Neural crest cell (in vitro differentiated cells): Measurements from ENCODE around the gene SAFB. TPM values are rescaled to one million over a fixed set of nuclear protein-coding genes. Genes with fewer than 3 reads are reported as not detected.

Source experiments
- DNase-seq: peaks from one replicate; pipeline ENCODE4 v3.0.0; 2021; ENCODE audit warnings: low read depth, mixed read lengths, low spot score
- H3K27ac Mint-ChIP-seq: one replicate; pipeline ENCODE4 v1.8.0; 2021; ENCODE audit warnings: mild to moderate bottlenecking, mixed read lengths; ENCODE audit not compliant: unreplicated experiment
- H3K27me3 Mint-ChIP-seq: 2 replicates; pipeline ENCODE4 v1.8.0; 2021; ENCODE audit warnings: low read depth, mild to moderate bottlenecking, mixed read lengths
- H3K36me3 Mint-ChIP-seq: 2 replicates; pipeline ENCODE4 v1.8.0; 2021; ENCODE audit warnings: low read depth, mild to moderate bottlenecking, mixed read lengths
- H3K4me1 Mint-ChIP-seq: 2 replicates; pipeline ENCODE4 v1.8.0; 2021; ENCODE audit warnings: mixed read lengths
- H3K4me3 Mint-ChIP-seq: one replicate; pipeline ENCODE4 v1.8.0; 2021; ENCODE audit warnings: mild to moderate bottlenecking, mixed read lengths
- H3K9me3 Mint-ChIP-seq: 2 replicates; pipeline ENCODE4 v1.8.0; 2021; ENCODE audit warnings: mixed read lengths
- total RNA-seq: library from RNA; stranded (reverse); gene quantifications from 2 replicates; pipeline ENCODE4 v1.2.1, GENCODE V29; 2021
- TF ChIP-seq, protein P1 (sequence below): fragments of 200-600 bp; sonication (generic); conservative IDR thresholded peaks from 2 replicates; pipeline ENCODE4 v1.5.0; 2021; ENCODE audit warnings: antibody characterized with exemption, mild to moderate bottlenecking

The SAFB gene
- total RNA-seq, 1 donor from 2014 or later, result 176 TPM

DNA sequence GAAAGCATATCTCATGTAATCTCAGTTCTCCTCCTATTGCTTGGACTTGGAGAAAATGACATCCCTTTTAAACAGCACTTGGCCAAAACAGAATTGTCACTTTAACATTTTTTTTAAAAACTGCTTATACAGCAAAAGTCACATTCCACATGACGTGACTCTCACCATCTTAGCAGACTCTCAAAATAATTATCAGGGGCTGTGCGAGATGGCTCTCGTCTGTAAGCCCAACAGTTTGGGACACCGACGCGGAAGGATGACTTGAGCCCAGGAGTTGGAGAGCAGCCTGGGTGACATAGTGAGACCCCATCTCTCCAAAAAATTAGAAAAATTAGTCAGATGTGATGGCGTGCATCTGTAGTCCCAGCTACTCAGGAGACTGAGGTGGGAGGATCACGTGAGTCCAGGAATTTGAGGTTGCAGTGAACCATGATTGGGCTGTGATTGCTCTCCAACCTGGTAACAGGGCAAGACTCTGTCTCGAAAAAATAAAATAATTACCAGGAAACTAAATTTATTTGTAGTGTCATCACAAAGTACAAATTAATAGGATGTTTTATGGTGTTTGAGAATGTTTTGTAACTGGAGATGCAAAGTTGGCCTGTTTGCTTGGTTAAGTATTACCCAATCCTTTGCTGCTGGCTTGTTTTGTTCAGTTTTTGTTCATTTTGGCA lies 8.8 kb downstream of the SAFB start:
- Mint-ChIP-seq H3K9me3 (no peaks in the 10 kb centered on the region), H3K27me3 (no peaks in the 10 kb centered on the region), H3K4me3 (no peak overlapping the region), H3K27ac (no peak overlapping the region), H3K4me1 (peaks cover 11% of the 10 kb centered on the region), H3K36me3 (peaks cover 7% of the 10 kb centered on the region)
- DNase-seq, result no peak
- TF ChIP-seq, protein P1, sequence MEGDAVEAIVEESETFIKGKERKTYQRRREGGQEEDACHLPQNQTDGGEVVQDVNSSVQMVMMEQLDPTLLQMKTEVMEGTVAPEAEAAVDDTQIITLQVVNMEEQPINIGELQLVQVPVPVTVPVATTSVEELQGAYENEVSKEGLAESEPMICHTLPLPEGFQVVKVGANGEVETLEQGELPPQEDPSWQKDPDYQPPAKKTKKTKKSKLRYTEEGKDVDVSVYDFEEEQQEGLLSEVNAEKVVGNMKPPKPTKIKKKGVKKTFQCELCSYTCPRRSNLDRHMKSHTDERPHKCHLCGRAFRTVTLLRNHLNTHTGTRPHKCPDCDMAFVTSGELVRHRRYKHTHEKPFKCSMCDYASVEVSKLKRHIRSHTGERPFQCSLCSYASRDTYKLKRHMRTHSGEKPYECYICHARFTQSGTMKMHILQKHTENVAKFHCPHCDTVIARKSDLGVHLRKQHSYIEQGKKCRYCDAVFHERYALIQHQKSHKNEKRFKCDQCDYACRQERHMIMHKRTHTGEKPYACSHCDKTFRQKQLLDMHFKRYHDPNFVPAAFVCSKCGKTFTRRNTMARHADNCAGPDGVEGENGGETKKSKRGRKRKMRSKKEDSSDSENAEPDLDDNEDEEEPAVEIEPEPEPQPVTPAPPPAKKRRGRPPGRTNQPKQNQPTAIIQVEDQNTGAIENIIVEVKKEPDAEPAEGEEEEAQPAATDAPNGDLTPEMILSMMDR, result no peak

DNA sequence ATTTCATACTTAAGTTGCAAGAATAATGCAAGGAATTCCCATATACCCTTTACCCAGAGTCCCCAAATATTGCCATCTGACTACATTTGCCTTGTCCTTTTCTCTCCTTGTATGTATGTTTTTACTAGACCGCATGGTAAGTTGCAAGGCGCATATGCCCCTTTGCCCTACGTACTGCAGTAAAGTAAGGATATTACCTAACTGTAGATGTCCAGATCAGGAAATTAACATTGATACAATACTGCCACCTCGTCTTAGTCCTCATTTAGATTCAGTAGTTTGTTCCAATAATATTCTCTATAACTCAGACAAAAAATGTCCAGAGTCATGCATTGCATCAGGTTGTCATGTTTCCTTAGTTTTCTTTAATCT lies 9.3 kb downstream of the SAFB start:
- Mint-ChIP-seq H3K27ac (no peak overlapping the region), H3K9me3 (no peaks in the 10 kb centered on the region), H3K4me1 (peaks cover 11% of the 10 kb centered on the region), H3K27me3 (no peaks in the 10 kb centered on the region), H3K36me3 (peaks cover 7% of the 10 kb centered on the region), H3K4me3 (no peak overlapping the region)
- no peak for DNase-seq
- TF ChIP-seq, protein P1, result no peak

DNA sequence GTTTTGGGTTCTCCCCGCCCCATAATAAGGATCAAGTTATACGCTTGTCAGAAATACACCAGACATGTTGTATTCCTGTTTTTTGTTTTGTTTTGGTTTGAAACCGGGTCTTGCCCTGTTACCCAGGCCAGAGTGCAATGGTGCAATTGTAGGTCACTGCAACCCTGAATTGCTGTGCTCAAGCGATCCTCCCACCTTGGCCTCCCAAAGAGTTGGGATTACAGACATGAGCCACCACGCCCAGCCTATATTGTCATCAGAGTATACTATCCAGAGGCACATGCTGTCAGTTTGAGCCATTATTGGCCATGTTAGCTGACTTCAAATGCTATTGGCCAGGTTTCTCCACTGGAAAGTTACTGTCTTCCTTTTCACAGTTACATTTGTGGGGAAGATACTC lies 9.8 kb downstream of the SAFB start:
- Mint-ChIP-seq H3K36me3 (peaks cover 4% of the 10 kb centered on the region), H3K4me3 (no peak overlapping the region), H3K9me3 (no peaks in the 10 kb centered on the region), H3K4me1 (peaks cover 7% of the 10 kb centered on the region), H3K27me3 (no peaks in the 10 kb centered on the region), H3K27ac (no peak overlapping the region)
- no peak for DNase-seq
- TF ChIP-seq, protein P1, result no peak

DNA sequence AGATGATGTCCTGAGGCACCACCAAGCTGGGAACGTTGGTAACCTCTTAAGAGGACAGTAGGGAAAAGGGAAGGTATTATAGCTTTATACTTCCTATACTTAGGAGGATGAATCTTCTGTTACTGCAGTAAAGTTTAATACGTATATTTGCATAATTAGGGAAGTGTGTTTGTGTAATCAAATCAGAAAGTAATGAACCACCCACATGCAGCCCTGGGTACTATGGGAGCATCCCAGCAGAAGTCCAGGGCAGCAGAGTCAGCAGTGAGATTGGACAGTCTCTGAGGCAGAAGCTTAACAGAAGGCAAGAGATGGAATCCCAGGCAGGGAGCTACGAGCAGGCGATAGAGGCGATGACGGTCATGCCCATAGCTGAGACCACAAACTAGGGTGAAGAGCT lies 12.5 kb downstream of the SAFB start:
- no peak for DNase-seq
- H3K9me3 Mint-ChIP-seq, result no peaks in the 10 kb centered on the region
- no peaks in the 10 kb centered on the region for H3K36me3 Mint-ChIP-seq
- TF ChIP-seq, protein P1, result no peak
- no peak overlapping the region for H3K4me3 Mint-ChIP-seq
- no peak overlapping the region for H3K27ac Mint-ChIP-seq
- peaks cover 4% of the 10 kb centered on the region for H3K4me1 Mint-ChIP-seq
- H3K27me3 Mint-ChIP-seq, result no peaks in the 10 kb centered on the region

DNA sequence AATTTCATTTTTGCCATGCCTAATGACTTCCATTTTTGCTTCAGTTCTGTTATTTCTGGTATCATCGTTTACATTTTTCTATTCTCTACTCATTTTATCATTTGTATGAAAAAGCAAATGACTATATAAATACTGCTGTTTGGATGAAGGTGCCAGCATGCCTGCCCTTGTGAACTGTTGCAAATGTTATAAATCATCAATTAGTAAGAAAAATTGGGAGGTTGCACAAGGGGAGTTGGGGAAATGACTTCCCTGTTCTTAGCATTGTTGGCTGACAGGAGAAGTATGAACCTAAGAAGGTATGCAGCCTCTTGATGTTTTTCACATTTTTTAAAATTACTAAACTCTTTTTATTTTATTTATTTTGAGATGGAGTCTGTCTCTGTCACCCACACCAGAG lies 15.1 kb downstream of the SAFB start:
- Mint-ChIP-seq H3K4me3 (no peak overlapping the region), H3K9me3 (no peaks in the 10 kb centered on the region), H3K27ac (no peak overlapping the region), H3K27me3 (no peaks in the 10 kb centered on the region), H3K36me3 (peaks cover 3% of the 10 kb centered on the region), H3K4me1 (no peaks in the 10 kb centered on the region)
- no peak for DNase-seq
- TF ChIP-seq, protein P1, result no peak
